Activated CD4-positive, alpha-beta T cell treated with anti-CD3 and anti-CD28 coated beads, Interleukin-2, Interleukin-6, amounts not matched to agents 100 ng/mL and 50 ng/mL, durations not matched to agents 16 hours and 8 hours (primary cell): ENCODE results near the gene SMURF2.
A peak's percentile ranks its signal among the peaks of the same experiment; 100 is the strongest.
"Not testable (repeated sequence)": the region's sequence is repeated elsewhere in the genome, so short reads cannot be mapped to it uniquely, and the experiment has no call there.

Experiments used
- DNase-seq: peaks from one replicate; pipeline ENCODE4 v3.0.0-alpha.2; 2020

Gene SMURF2

DNA sequence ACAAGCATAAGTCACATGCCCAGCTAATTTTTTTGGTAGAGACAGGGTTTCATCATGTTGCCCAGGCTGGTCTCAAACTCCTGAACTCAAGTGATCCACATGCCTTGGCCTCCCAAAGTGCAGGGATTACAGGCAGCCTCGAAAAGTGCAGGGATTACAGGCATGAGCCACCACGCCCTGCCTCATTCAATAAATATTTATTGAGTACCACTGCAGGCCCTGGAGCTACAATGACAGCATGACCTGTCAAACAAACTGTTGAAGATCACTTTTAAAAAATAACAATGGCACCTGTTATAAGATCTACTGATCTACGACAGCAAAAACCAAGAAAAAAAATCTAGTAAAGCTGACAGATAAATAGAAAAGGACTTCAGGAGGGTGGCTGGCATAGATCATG, 79.1 kb downstream of the SMURF2 start:
- DNase-seq = no peak

GRCh38 chr17:64580384-64581315, 81.5 kb downstream of the SMURF2 start:
- DNase-seq = peak; percentile 51

GRCh38 chr17:64579917-64580316, 82.2 kb downstream of the SMURF2 start:
- no peak for DNase-seq

GRCh38 chr17:64577025-64577424, 85.1 kb downstream of the SMURF2 start:
- not testable (repeated sequence) for DNase-seq

GRCh38 chr17:64575431-64575830, 86.7 kb downstream of the SMURF2 start:
- no peak for DNase-seq

DNA sequence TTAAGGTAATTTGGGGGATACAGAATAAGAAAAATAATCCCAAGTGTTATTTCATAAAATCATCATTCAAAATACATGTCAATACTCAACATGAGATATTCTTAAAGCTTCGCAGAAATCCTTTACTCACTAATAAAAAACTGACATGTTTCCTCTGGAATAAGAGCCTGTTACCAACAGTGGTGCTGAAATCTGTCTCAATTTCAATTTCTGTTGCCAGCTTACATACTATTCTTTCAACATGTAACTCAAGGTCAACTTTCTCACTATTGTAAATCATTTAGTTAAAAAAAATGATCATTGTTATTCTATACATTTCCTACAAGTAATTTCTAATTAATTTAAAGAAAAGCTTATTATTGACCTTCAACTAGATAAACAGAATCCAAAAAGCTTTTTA, 87.5 kb downstream of the SMURF2 start:
- DNase-seq = no peak

- DNase-seq = peak; percentile 71
Observed at GRCh38 chr17:64573214-64573613, 88.9 kb downstream of the SMURF2 start.

DNA sequence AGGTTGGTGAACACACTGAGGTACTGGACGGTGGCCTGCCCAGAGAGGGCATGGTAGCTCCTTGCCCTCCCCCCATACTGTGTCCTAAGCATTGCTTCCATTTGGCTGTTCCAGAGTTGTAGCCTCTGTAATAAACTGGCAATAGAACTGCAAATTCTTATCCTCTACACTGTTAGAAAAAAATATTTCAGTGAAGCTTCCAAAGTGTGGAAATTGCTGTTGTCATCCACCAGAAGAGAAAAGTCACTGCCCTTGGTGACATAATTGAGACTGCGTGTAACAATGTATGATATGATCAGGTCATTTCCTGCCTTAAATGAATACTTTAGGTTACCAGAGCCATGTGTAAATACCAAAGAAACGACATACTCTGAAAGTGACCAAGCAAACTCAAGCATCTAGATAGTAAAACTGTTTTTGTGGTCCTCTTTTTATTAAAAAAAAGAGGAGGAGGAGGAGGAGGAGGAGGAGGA, 89.4 kb downstream of the SMURF2 start:
- peak; percentile 76 for DNase-seq

- no peak for DNase-seq
Observed at GRCh38 chr17:64571746-64572145, 90.4 kb downstream of the SMURF2 start.

DNA sequence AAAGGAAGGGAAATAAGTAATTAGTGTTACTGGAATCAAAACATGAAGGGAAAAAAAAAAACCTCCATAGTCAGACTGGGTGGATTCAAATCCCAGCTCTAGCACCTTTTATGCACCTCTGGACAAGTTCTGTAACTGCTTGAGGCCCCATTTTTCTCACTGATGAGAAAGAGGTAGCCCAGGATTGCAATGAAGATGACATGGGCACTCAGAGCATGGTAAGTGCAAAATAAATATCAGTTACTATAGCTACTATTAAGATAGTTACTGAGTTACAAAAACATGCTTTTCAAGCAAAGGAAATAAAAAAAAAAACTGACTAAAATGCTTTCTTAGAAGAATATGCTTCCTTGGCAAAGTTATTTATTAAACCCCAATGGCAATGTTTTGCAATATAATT, 96.5 kb downstream of the SMURF2 start:
- DNase-seq = no peak

DNA sequence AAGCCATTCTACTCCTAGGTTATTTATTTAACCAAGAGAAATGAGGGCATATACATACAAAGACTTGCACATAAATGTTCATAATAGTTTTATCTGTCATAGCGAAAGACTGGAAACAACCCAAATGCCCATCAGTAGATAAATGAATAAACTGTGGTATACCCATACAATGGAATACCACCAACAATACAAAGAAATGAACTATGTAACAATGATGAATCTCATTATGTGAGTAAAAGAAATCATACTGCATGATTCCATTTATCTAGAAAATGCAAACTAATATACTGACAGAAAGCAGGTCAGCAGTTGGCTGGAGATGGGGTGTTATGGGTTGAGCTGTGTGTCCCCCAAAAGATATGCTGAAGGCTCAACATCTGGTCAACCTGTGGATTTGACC, 98.0 kb downstream of the SMURF2 start:
- peak; percentile 7 for DNase-seq

- no peak for DNase-seq
Observed at GRCh38 chr17:64555281-64555680, 106.8 kb downstream of the SMURF2 start.

GRCh38 chr17:64554028-64554637, 108.0 kb downstream of the SMURF2 start:
- no peak for DNase-seq

GRCh38 chr17:64551461-64551860, 110.6 kb downstream of the SMURF2 start:
- DNase-seq = no peak

- DNase-seq = no peak
Observed at GRCh38 chr17:64547319-64547718, 114.8 kb downstream of the SMURF2 start.

DNA sequence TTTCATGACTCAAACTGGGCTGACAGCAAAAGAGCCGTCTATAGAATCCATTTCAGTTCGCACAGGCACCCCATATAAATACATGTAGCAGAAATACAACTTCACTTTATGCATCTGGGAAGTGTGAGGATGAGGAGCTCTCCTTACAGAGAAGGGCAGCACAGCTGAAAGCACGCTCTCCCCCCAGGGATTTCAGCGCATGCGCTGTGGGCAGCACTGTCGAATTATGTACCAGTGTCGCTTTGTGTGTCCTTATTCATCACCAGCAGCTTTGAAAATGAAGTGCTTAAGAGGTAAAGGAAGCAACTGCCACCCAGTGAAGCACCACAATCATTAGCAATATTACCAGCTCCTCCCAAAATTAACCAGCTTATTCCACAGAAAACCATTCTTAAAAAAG, 115.4 kb downstream of the SMURF2 start:
- no peak for DNase-seq

- DNase-seq = no peak
Observed at GRCh38 chr17:64544742-64545141, 117.4 kb downstream of the SMURF2 start.

DNA sequence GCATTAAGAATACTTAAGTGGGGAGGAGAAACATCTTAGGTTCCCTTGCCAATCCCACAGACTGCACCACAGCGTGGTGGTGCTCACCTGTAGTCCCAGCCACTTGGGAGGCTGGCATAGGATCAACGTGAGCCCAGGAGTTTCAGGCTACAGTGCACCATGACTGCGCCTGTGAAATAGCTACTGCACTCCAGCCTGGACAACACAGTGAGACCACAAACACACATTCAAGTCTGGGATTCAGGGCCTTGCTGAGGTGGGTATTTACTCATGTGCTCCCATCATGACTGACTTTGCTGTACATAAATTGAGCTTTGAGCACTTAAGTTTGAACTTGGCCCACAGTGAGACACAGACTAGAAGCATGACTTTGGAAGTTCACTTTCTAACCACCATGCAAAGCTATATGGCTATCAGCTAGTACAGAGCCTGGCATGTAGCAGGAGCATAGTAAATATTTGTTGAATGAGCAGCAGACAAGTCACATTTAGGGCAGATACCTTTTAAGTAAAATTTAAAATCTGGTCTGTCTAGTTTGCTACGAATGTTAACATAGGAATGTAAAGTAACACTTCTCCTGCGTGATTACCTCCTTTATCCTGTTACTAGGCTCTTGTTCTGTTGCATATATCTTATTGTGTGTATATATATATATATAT, 121.9 kb downstream of the SMURF2 start:
- no peak for DNase-seq

- no peak for DNase-seq
Observed at GRCh38 chr17:64538508-64539130, 123.5 kb downstream of the SMURF2 start.

- no peak for DNase-seq
Observed at GRCh38 chr17:64537488-64537887, 124.6 kb downstream of the SMURF2 start.

- DNase-seq = no peak
Observed at GRCh38 chr17:64536913-64537312, 125.2 kb downstream of the SMURF2 start.

DNA sequence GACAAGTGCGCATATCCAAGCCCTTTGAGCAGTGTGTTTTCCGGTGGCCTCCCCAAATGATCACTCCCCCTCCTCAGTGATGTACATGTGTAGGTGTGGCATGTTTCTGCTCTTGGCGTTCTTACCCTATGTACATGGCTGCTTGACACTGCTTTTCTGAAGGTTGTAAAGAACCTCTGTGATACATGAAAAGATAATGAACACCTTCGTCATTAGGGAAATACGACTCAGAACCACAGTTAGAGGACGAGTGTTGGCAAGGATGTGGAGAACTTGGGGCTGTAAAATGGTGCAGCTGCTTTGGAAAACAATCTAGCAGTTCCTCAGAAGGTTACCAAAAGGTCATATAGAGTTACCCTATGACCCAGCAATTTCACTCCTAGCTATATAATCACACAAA, 126.8 kb downstream of the SMURF2 start:
- DNase-seq = no peak

GRCh38 chr17:64534187-64534586, 127.9 kb downstream of the SMURF2 start:
- DNase-seq = peak; percentile 11
